HG03520 (cell line): ENCODE data around the gene YWHAB.

Source experiments
- ATAC-seq: cut with Tn5 transposase; IDR thresholded peaks from one replicate; pipeline ENCODE4 v1.9.1; 2021; ENCODE audit warnings: mild to moderate bottlenecking, moderate library complexity; ENCODE audit not compliant: unreplicated experiment

YWHAB gene

DNA sequence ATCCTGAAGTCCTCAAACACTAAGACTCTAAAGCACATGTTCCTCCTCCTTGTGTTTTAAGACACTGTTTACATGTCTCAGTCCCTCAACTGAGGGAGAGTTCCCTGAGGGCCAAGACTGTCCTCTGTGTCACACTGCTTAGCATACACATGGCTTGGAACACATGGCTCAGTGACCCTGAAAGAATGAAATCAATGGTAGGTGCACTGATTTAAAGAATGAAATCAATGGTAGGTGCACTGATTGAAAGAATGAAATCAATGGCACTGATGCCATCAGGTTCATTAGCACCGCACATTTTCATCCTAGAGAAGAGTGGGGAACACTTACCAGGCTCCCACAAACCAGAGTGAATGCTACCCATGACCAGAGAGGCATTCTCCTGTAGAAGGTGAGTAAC, 64.9 kb downstream of the YWHAB start:
- ATAC-seq, result no peak

DNA sequence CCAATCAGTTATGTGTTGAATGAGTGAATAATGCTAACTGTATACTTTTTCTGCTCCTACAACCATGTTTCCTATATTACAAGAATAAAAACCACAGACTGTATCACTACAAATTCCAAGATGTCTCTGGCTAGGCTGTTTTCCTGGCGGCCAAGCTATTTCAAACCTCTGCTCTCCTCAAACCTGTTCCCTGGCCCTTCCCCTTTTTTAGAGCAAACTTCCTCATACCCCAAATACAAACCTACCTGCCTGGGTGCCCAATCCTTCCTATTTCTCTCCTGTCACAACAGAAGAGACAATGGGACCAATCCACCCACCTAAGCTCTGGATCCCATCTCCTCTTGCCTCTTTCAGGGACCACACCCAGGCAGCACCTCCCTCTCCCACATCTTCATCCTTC, 67.2 kb downstream of the YWHAB start:
- ATAC-seq, result no peak

DNA sequence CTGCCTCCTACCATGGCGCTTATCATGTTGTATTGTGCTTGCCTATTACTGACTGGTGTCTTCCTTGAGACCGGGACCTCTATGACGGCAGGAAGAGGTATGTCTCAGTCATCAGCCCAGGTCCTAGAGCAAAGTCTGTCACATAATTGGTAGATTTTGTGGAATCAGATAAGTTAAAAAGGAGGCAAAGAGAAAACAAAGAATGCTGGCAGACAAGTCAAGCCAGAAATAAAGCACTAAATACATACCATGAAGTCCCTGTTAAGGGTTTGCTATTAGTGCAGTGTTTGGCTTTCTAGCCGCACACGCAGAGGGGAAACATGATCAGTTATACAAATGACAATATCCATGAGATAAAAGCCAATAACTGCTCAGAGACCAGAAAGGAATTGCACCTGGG, 68.7 kb downstream of the YWHAB start:
- ATAC-seq, result no peak

GRCh38 chr20:44955270-44955669, 69.8 kb downstream of the YWHAB start:
- no peak for ATAC-seq

- no peak for ATAC-seq
Measured at GRCh38 chr20:44956410-44956809, 70.9 kb downstream of the YWHAB start.
